HFFc6 (cell line): ENCODE results near the gene ACSL6. TPM values are rescaled to one million over a fixed set of nuclear protein-coding genes. Genes with fewer than 3 reads are reported as not detected.

ENCODE experiments used
- DNase-seq: peaks from one replicate; pipeline ENCODE4 v3.0.0-alpha.2; 2018
- H3K27ac Mint-ChIP-seq: 2 replicates; pipeline ENCODE4 v1.8.0; 2020; ENCODE audit warnings: mild to moderate bottlenecking, mixed read lengths
- H3K27me3 Mint-ChIP-seq: 2 replicates; pipeline ENCODE4 v1.8.0; 2021; ENCODE audit warnings: mild to moderate bottlenecking, moderate library complexity, mixed read lengths; ENCODE audit not compliant: insufficient read depth
- H3K36me3 Mint-ChIP-seq: 2 replicates; pipeline ENCODE4 v1.8.0; 2021; ENCODE audit warnings: low read depth, mixed read lengths
- H3K4me1 Mint-ChIP-seq: 2 replicates; pipeline ENCODE4 v1.8.0; 2020; ENCODE audit warnings: low read depth, mixed read lengths
- H3K4me3 Mint-ChIP-seq: 2 replicates; pipeline ENCODE4 v1.8.0; 2020; ENCODE audit warnings: mild to moderate bottlenecking, moderate library complexity, mixed read lengths
- H3K9me3 Mint-ChIP-seq: 2 replicates; pipeline ENCODE4 v1.8.0; 2020; ENCODE audit warnings: mild to moderate bottlenecking, mixed read lengths
- CTCF ChIP-seq: fragments of 200-600 bp; sonication (generic); IDR thresholded peaks from 2 replicates; pipeline ENCODE4 v1.5.0; 2021; ENCODE audit warnings: antibody characterized with exemption, mild to moderate bottlenecking
- total RNA-seq, 6 experiments: library from RNA; stranded (reverse); fragmentation: NEBNext Ultra II Directional; extraction: Animal tissue kit (Norgen Biotek cat#: 25700); gene quantifications; 2 replicates in 1 of 6; 3 replicates in 5 of 6; pipeline ENCODE4 v1.2.3, GENCODE V29; 2021

Gene ACSL6
- total RNA-seq, 6 experiments from 2014 or later: not detected

- no peak overlapping the region for H3K27ac Mint-ChIP-seq
- TF ChIP-seq CTCF: no peak
- peaks cover 9% of the 10 kb centered on the region for H3K27me3 Mint-ChIP-seq
- no peak overlapping the region for H3K4me3 Mint-ChIP-seq
- DNase-seq: no peak
- H3K36me3 Mint-ChIP-seq: no peaks in the 10 kb centered on the region
- no peaks in the 10 kb centered on the region for H3K4me1 Mint-ChIP-seq
- no peaks in the 10 kb centered on the region for H3K9me3 Mint-ChIP-seq
Measured at GRCh38 chr5:131968396-131968954, 43.0 kb downstream of the ACSL6 start.

GRCh38 chr5:131966551-131966950 is 44.9 kb downstream of the ACSL6 start:
- H3K9me3 Mint-ChIP-seq: no peaks in the 10 kb centered on the region
- H3K36me3 Mint-ChIP-seq: no peaks in the 10 kb centered on the region
- no peak for DNase-seq
- no peak overlapping the region for H3K27ac Mint-ChIP-seq
- H3K4me1 Mint-ChIP-seq: no peaks in the 10 kb centered on the region
- TF ChIP-seq CTCF: no peak
- H3K4me3 Mint-ChIP-seq: no peak overlapping the region
- peaks cover 9% of the 10 kb centered on the region; the same call in 1 of the 2 replicates for H3K27me3 Mint-ChIP-seq

- no peaks in the 10 kb centered on the region for H3K9me3 Mint-ChIP-seq
- H3K4me1 Mint-ChIP-seq: no peaks in the 10 kb centered on the region
- H3K27ac Mint-ChIP-seq: no peak overlapping the region
- no peak for DNase-seq
- TF ChIP-seq CTCF: no peak
- H3K36me3 Mint-ChIP-seq: no peaks in the 10 kb centered on the region
- H3K4me3 Mint-ChIP-seq: no peak overlapping the region
- peaks cover 7% of the 10 kb centered on the region; the same call in 1 of the 2 replicates for H3K27me3 Mint-ChIP-seq
Measured at GRCh38 chr5:131965826-131966415, 45.5 kb downstream of the ACSL6 start.

GRCh38 chr5:131959906-131960305 is 51.6 kb downstream of the ACSL6 start:
- Mint-ChIP-seq H3K4me1 (no peaks in the 10 kb centered on the region), H3K27ac (no peak overlapping the region), H3K9me3 (no peaks in the 10 kb centered on the region), H3K27me3 (peaks cover 4% of the 10 kb centered on the region; the same call in 1 of the 2 replicates), H3K4me3 (no peak overlapping the region), H3K36me3 (no peaks in the 10 kb centered on the region)
- no peak for TF ChIP-seq CTCF
- no peak for DNase-seq

- Mint-ChIP-seq H3K27ac (no peak overlapping the region), H3K9me3 (no peaks in the 10 kb centered on the region), H3K4me3 (no peak overlapping the region), H3K27me3 (peaks cover 4% of the 10 kb centered on the region), H3K36me3 (no peaks in the 10 kb centered on the region), H3K4me1 (no peaks in the 10 kb centered on the region)
- DNase-seq: no peak
- TF ChIP-seq CTCF: no peak
Measured at GRCh38 chr5:131959136-131959535, 52.3 kb downstream of the ACSL6 start.
